Vagina (tissue), 2 donors: ENCODE measurements around the gene CHMP6. TPM values are rescaled to one million over a fixed set of nuclear protein-coding genes. Genes with fewer than 3 reads are reported as not detected.

Experiments used
- DNase-seq, 2 donors: peaks; one replicate each; pipeline ENCODE4 v3.0.0-alpha.2; 2017; ENCODE audit errors: extremely low spot score in 2 of 2
- H3K27ac ChIP-seq: fragments of 200-600 bp; sonication (generic); one replicate; pipeline ENCODE4 v1.5.1; 2019
- H3K27me3 ChIP-seq: fragments of 200-600 bp; sonication (generic); one replicate; pipeline ENCODE4 v1.5.1; 2019
- H3K36me3 ChIP-seq, 2 donors: fragments of 200-600 bp; sonication (generic); one replicate each; pipeline ENCODE4 v1.5.1; 2017 to 2019
- H3K4me1 ChIP-seq: fragments of 200-600 bp; sonication (generic); one replicate; pipeline ENCODE4 v1.5.1; 2019
- H3K4me3 ChIP-seq, 2 donors: fragments of 200-600 bp; sonication (generic); 1 replicate in 1 of 2; 2 replicates in 1 of 2; pipeline ENCODE4 v1.5.1; 2016 to 2019
- H3K9me3 ChIP-seq: fragments of 200-600 bp; sonication (generic); one replicate; pipeline ENCODE4 v1.5.1; 2019
- POLR2A ChIP-seq, 2 donors: fragments of 450-650 bp; IDR thresholded peaks; one replicate each; pipeline ENCODE4 v1.6.1; 2017; ENCODE audit warnings: antibody characterized with exemption in 2 of 2, mild to moderate bottlenecking in 2 of 2, moderate library complexity in 2 of 2
- POLR2AphosphoS5 ChIP-seq, 2 donors: sonication (generic); formaldehyde crosslinking; IDR thresholded peaks; one replicate each; pipeline ENCODE4 v1.9.0; 2017; ENCODE audit warnings: antibody characterized with exemption in 2 of 2, mild to moderate bottlenecking in 2 of 2, low read depth in 1 of 2; ENCODE audit not compliant: insufficient read depth in 1 of 2
- intact Hi-C: fragments of 100-400 bp; cut with DNase I; formaldehyde crosslinking; loops from one replicate; pipeline ENCODE4 v1.15.1; 2023
- total RNA-seq: library from RNA; depleted of rRNA; stranded (reverse); fragments of >200 nt; gene quantifications from one replicate; pipeline ENCODE4 v1.2.3, GENCODE V29; 2016
- TF ChIP-seq, protein P1 (sequence below), 3 experiments: fragments of 450-650 bp in 2 of 3; fragments of 200-600 bp in 1 of 3; sonication (generic) in 1 of 3; IDR thresholded peaks; one replicate each; pipeline ENCODE4 v1.5.1; 2017 to 2019; ENCODE audit warnings: antibody characterized with exemption in 3 of 3, mild to moderate bottlenecking in 2 of 3, moderate library complexity in 2 of 3

Gene CHMP6
- total RNA-seq, 1 donor from 2014 or later = 31.7 TPM

- Histone ChIP-seq H3K4me3 (no peak overlapping the region), H3K27ac (peak overlapping the region; percentile 11), H3K36me3 (peaks cover 0 to 24% of the 10 kb centered on the region in 2 donors), H3K4me1 (peaks cover 31% of the 10 kb centered on the region), H3K9me3 (no peaks in the 10 kb centered on the region), H3K27me3 (no peaks in the 10 kb centered on the region)
- intact Hi-C loops = loop anchor here (10.0 kb wide), 1 partner anchor 192 kb away; no protein-coding TSS in a partner anchor
- DNase-seq = no peak
- peak in 1 of 2 donors; percentile 49 for TF ChIP-seq POLR2AphosphoS5 (IDR thresholded peaks at IDR 0.05; ENCODE audit: insufficient read depth in 1 of 2, low read depth in 1 of 2)
- TF ChIP-seq, protein P1, sequence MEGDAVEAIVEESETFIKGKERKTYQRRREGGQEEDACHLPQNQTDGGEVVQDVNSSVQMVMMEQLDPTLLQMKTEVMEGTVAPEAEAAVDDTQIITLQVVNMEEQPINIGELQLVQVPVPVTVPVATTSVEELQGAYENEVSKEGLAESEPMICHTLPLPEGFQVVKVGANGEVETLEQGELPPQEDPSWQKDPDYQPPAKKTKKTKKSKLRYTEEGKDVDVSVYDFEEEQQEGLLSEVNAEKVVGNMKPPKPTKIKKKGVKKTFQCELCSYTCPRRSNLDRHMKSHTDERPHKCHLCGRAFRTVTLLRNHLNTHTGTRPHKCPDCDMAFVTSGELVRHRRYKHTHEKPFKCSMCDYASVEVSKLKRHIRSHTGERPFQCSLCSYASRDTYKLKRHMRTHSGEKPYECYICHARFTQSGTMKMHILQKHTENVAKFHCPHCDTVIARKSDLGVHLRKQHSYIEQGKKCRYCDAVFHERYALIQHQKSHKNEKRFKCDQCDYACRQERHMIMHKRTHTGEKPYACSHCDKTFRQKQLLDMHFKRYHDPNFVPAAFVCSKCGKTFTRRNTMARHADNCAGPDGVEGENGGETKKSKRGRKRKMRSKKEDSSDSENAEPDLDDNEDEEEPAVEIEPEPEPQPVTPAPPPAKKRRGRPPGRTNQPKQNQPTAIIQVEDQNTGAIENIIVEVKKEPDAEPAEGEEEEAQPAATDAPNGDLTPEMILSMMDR (IDR thresholded peaks at IDR 0.05) = no peak
Observed at GRCh38 chr17:81002409-81003361, 11.0 kb downstream of the CHMP6 start.

DNA sequence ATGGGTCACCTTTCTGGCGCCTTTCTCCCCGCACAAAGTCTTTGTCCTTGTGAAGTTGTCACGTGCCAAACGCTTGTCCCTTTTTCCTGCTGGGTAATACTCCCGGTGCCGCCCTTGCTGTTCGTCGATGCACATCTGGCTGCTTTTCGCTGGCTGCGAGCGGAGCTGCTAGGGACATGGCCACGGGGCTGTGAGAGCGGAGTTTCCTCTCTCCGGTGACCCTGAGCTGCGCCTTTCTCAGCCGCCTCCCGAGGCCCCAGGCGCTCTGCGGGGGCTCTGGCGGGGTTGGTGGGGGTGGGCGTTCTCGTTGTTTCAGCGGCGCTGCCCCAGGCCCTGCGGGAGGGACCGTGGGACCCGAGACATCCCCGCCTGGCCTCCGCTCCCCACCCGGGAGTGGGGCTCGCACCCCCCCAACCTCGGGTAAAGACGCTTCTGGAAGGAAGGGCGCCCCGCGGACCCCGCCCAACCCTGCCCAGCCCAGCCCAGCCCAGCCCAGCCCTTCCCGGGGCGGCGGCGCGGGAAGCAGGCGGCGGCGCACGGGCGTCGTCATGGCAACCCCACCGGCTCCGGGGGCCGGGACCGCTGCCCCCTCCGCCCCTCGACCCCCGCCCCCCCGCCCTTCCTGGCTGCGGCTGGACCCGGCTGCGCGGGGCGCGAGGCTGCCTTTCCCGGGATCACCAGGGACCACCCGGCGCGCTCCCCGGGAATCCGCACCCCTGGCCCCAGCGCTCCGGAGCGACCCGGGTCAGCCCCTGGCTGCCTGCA, 12.3 kb downstream of the CHMP6 start:
- H3K4me3 ChIP-seq = peak overlapping the region; percentile 29 to 47
- TF ChIP-seq POLR2A (IDR thresholded peaks at IDR 0.05) (no peak), POLR2AphosphoS5 (IDR thresholded peaks at IDR 0.05; ENCODE audit: insufficient read depth in 1 of 2, low read depth in 1 of 2) (no peak)
- TF ChIP-seq, protein P1 (IDR thresholded peaks at IDR 0.05) = no peak
- DNase-seq = no peak
- H3K27ac ChIP-seq = no peak overlapping the region
- no peaks in the 10 kb centered on the region for H3K9me3 ChIP-seq
- peaks cover 31% of the 10 kb centered on the region for H3K4me1 ChIP-seq
- H3K27me3 ChIP-seq = no peaks in the 10 kb centered on the region
- H3K36me3 ChIP-seq = peaks cover 0 to 12% of the 10 kb centered on the region in 2 donors
- intact Hi-C loops = loop anchor here (10.0 kb wide), 1 partner anchor 191 kb away; no protein-coding TSS in a partner anchor

GRCh38 chr17:81006891-81007290, 15.2 kb downstream of the CHMP6 start:
- Histone ChIP-seq H3K4me1 (peaks cover 29% of the 10 kb centered on the region), H3K27me3 (no peaks in the 10 kb centered on the region), H3K9me3 (no peaks in the 10 kb centered on the region), H3K36me3 (no peaks in the 10 kb centered on the region), H3K27ac (no peak overlapping the region), H3K4me3 (no peak overlapping the region)
- no peak for DNase-seq
- intact Hi-C loops = loop anchor here (10.0 kb wide), 1 partner anchor 188 kb away; no protein-coding TSS in a partner anchor
- TF ChIP-seq, protein P1 (IDR thresholded peaks at IDR 0.05) = no peak
- TF ChIP-seq POLR2AphosphoS5 (IDR thresholded peaks at IDR 0.05; ENCODE audit: insufficient read depth in 1 of 2, low read depth in 1 of 2) = no peak
- no peak for TF ChIP-seq POLR2A (IDR thresholded peaks at IDR 0.05)

- DNase-seq = no peak
- TF ChIP-seq POLR2A (IDR thresholded peaks at IDR 0.05) = no peak
- TF ChIP-seq, protein P1 (IDR thresholded peaks at IDR 0.05) = no peak
- TF ChIP-seq POLR2AphosphoS5 (IDR thresholded peaks at IDR 0.05; ENCODE audit: insufficient read depth in 1 of 2, low read depth in 1 of 2) = no peak
Observed at GRCh38 chr17:81008140-81008539, 16.5 kb downstream of the CHMP6 start.

More at GRCh38 chr17:81008140-81008539, 16.5 kb downstream of the CHMP6 start:
- Histone ChIP-seq H3K4me1 (peaks cover 16% of the 10 kb centered on the region), H3K27ac (no peak overlapping the region), H3K9me3 (no peaks in the 10 kb centered on the region), H3K36me3 (no peaks in the 10 kb centered on the region), H3K27me3 (no peaks in the 10 kb centered on the region), H3K4me3 (no peak overlapping the region)
- intact Hi-C loops = loop anchor here (10.0 kb wide), 1 partner anchor 187 kb away; no protein-coding TSS in a partner anchor
